Measurements from ENCODE around the gene HVCN1. TPM values are rescaled to one million over a fixed set of nuclear protein-coding genes. Genes with fewer than 3 reads are reported as not detected.

The HVCN1 gene
- total RNA-seq, 1 donor from 2014 or later, result 7.6 TPM

GRCh38 chr12:110732572-110732971 is 43.7 kb upstream of the HVCN1 start:
- TF ChIP-seq CTCF (IDR thresholded peaks at IDR 0.05), result no peak
- TF ChIP-seq POLR2AphosphoS5 (IDR thresholded peaks at IDR 0.05; ENCODE audit: insufficient read depth in 1 of 2, low read depth in 1 of 2), result no peak
- no peak for TF ChIP-seq POLR2A (IDR thresholded peaks at IDR 0.05)
- no peak overlapping the region for H3K4me3 ChIP-seq
- no peaks in the 10 kb centered on the region for H3K27me3 ChIP-seq
- no peaks in the 10 kb centered on the region for H3K9me3 ChIP-seq
- H3K4me1 ChIP-seq, result peaks cover 44% of the 10 kb centered on the region
- intact Hi-C loops (cut with DNase I), result no loop called here
- peaks cover 0 to 40% of the 10 kb centered on the region in 2 donors for H3K36me3 ChIP-seq
- no peak for DNase-seq (ENCODE audit: extremely low spot score in 2 of 2)
- H3K27ac ChIP-seq, result no peak overlapping the region

GRCh38 chr12:110731479-110731878 is 42.6 kb upstream of the HVCN1 start:
- Histone ChIP-seq H3K27me3 (no peaks in the 10 kb centered on the region), H3K4me3 (no peak overlapping the region), H3K9me3 (no peaks in the 10 kb centered on the region), H3K27ac (no peak overlapping the region), H3K4me1 (peaks cover 33% of the 10 kb centered on the region), H3K36me3 (peaks cover 0 to 48% of the 10 kb centered on the region in 2 donors)
- intact Hi-C loops (cut with DNase I), result no loop called here
- no peak for DNase-seq (ENCODE audit: extremely low spot score in 2 of 2)
- TF ChIP-seq CTCF (IDR thresholded peaks at IDR 0.05) (no peak), POLR2A (IDR thresholded peaks at IDR 0.05) (no peak), POLR2AphosphoS5 (IDR thresholded peaks at IDR 0.05; ENCODE audit: insufficient read depth in 1 of 2, low read depth in 1 of 2) (no peak)

GRCh38 chr12:110728628-110729027 is 39.7 kb upstream of the HVCN1 start:
- Histone ChIP-seq H3K36me3 (peaks cover 0 to 69% of the 10 kb centered on the region in 2 donors), H3K27me3 (no peaks in the 10 kb centered on the region), H3K4me3 (no peak overlapping the region), H3K27ac (no peak overlapping the region), H3K4me1 (peaks cover 17% of the 10 kb centered on the region), H3K9me3 (no peaks in the 10 kb centered on the region)
- no peak for DNase-seq (ENCODE audit: extremely low spot score in 2 of 2)
- intact Hi-C loops (cut with DNase I), result no loop called here
- no peak for TF ChIP-seq CTCF (IDR thresholded peaks at IDR 0.05)
- TF ChIP-seq POLR2A (IDR thresholded peaks at IDR 0.05), result no peak

GRCh38 chr12:110726708-110727369 is 37.9 kb upstream of the HVCN1 start:
- intact Hi-C loops (cut with DNase I), result no loop called here
- no peak overlapping the region for H3K27ac ChIP-seq
- no peak for DNase-seq (ENCODE audit: extremely low spot score in 2 of 2)
- TF ChIP-seq CTCF (IDR thresholded peaks at IDR 0.05) (no peak), POLR2A (IDR thresholded peaks at IDR 0.05) (no peak), POLR2AphosphoS5 (IDR thresholded peaks at IDR 0.05; ENCODE audit: insufficient read depth in 1 of 2, low read depth in 1 of 2) (no peak)
- H3K27me3 ChIP-seq, result no peaks in the 10 kb centered on the region
- H3K4me3 ChIP-seq, result no peak overlapping the region
- H3K4me1 ChIP-seq, result no peaks in the 10 kb centered on the region
- H3K9me3 ChIP-seq, result no peaks in the 10 kb centered on the region
- peaks cover 0 to 81% of the 10 kb centered on the region in 2 donors for H3K36me3 ChIP-seq

GRCh38 chr12:110726028-110726427 is 37.1 kb upstream of the HVCN1 start:
- peaks cover 0 to 81% of the 10 kb centered on the region in 2 donors for H3K36me3 ChIP-seq
- H3K9me3 ChIP-seq, result no peaks in the 10 kb centered on the region
- no peak overlapping the region for H3K4me3 ChIP-seq
- H3K27ac ChIP-seq, result no peak overlapping the region
- intact Hi-C loops (cut with DNase I), result no loop called here
- H3K4me1 ChIP-seq, result no peaks in the 10 kb centered on the region
- DNase-seq (ENCODE audit: extremely low spot score in 2 of 2), result no peak
- TF ChIP-seq CTCF (IDR thresholded peaks at IDR 0.05) (no peak), POLR2A (IDR thresholded peaks at IDR 0.05) (no peak)
- no peaks in the 10 kb centered on the region for H3K27me3 ChIP-seq
